Measurements from ENCODE around the gene SGCA. TPM values are rescaled to one million over a fixed set of nuclear protein-coding genes. Genes with fewer than 3 reads are reported as not detected.

SGCA gene
- total RNA-seq (2022; extraction: Qiagen RNA extraction), result 0.54 to 2.3 TPM (median 1.2 TPM) in 5 replicates

GRCh38 chr17:50165867-50166517 lies at the start of gene SGCA:
Gene SGCA, plus strand, starts transcription at chr17:50166005. Its CDS starts 36 bp downstream, at chr17:50166041.

DNA sequence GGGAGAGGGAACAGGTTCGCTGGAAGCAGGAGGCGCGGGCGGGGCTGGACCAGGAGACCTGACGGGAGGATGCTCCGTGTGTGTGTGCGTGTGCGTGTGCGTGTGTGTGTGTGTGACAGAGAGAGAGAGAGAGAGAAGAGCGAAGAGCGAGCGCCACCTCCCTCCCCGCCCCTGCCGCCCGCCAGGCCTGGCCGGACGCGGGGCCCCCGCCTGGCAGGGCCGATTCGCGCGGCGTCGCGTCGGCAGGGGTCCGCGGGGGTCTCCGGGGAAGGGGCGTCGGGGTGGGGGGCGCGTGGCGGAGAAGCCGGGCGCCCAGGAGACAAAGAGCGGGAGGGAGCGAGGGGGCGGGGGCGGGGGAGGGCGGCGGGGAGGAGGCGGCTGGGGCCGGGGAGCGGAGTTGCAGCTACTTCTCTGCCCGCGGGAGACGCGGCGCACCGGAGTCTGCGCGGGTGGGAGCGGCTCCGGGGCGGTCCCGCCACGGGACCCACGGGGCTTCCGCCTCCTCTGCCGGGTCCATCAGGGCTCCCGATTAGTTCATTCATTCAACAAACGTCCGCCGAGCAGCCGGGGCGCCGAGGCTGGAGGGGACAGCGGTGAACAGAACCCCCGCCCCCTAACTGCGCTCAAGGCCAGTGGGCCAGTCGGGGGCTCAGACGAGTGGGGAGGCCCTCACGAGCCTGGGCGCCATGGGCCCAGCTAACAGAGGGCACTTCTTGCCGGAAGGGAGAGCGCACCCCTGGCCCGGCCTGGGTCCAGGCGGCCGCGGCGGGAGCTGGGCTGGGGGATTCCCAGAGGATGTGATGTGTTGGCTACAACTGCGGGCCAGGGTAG lies 35.9 kb upstream of the SGCA start, which contains the start of gene SAMD14:
Gene SAMD14, minus strand, starts transcription at position 433 of the 831 bp plus-strand sequence. CDS start 5,201 bp downstream, outside the sequence.

GRCh38 chr17:50150354-50151040 lies 15.3 kb upstream of the SGCA start, which contains the start of gene PPP1R9B:
Gene PPP1R9B, minus strand, starts transcription at chr17:50150677. Its CDS starts 164 bp downstream, at chr17:50150513.

GRCh38 chr17:50201276-50201854 lies 35.6 kb downstream of the SGCA start, which contains the start of gene COL1A1:
Gene COL1A1, minus strand, starts transcription at chr17:50201631. Its CDS starts 118 bp downstream, at chr17:50201513.

Other genes with a start within 250 kb of the SGCA start
- 1.4 to 3.0 TPM (median 2.7 TPM) in 5 replicates for gene DLX4, start 196.8 kb upstream of the SGCA start, total RNA-seq (2022; extraction: Qiagen RNA extraction)
- 0.06 to 0.17 TPM (median 0.08 TPM) in 5 replicates for gene DLX3, start 170.8 kb upstream of the SGCA start, total RNA-seq (2022; extraction: Qiagen RNA extraction)
- 312 to 429 TPM (median 406 TPM) in 5 replicates for gene ITGA3, start 109.9 kb upstream of the SGCA start, total RNA-seq (2022; extraction: Qiagen RNA extraction)
- 11.5 to 21.5 TPM (median 20.4 TPM) in 5 replicates for gene PDK2, start 70.7 kb upstream of the SGCA start, total RNA-seq (2022; extraction: Qiagen RNA extraction)
- gene SAMD14, start 35.8 kb upstream of the SGCA start, total RNA-seq (2022; extraction: Qiagen RNA extraction), result 0.36 to 0.65 TPM (median 0.48 TPM) in 5 replicates
- 36.3 to 58.1 TPM (median 55.9 TPM) in 5 replicates for gene PPP1R9B, start 15.3 kb upstream of the SGCA start, total RNA-seq (2022; extraction: Qiagen RNA extraction)
- 5.8 to 11.3 TPM (median 9.0 TPM) in 5 replicates for gene COL1A1, start 35.6 kb downstream of the SGCA start, total RNA-seq (2022; extraction: Qiagen RNA extraction)
- gene TMEM92, start 108.5 kb downstream of the SGCA start, total RNA-seq (2022; extraction: Qiagen RNA extraction), result 14.9 to 17.9 TPM (median 16.1 TPM) in 5 replicates
- 15.9 to 25.4 TPM (median 23.4 TPM) in 5 replicates for gene XYLT2, start 180.1 kb downstream of the SGCA start, total RNA-seq (2022; extraction: Qiagen RNA extraction)
- gene MRPL27, start 207.2 kb downstream of the SGCA start, total RNA-seq (2022; extraction: Qiagen RNA extraction), result 118 to 156 TPM (median 127 TPM) in 5 replicates
- 13.3 to 14.6 TPM (median 14.3 TPM) in 5 replicates for gene EME1, start 207.2 kb downstream of the SGCA start, total RNA-seq (2022; extraction: Qiagen RNA extraction)
- gene LRRC59, start 231.5 kb downstream of the SGCA start, total RNA-seq (2022; extraction: Qiagen RNA extraction), result 240 to 258 TPM (median 249 TPM) in 5 replicates